GM12865 (cell line): ENCODE results near the gene CREG1.

Experiments
- DNase-seq: peaks from one replicate; pipeline ENCODE4 v3.0.0; 2010; ENCODE audit warnings: low read depth
- H3K4me3 ChIP-seq: 2 replicates; pipeline ENCODE4 v1.5.1; 2011; ENCODE audit warnings: mild to moderate bottlenecking, low read depth, low read length, control low read depth
- CTCF ChIP-seq: IDR thresholded peaks from 2 replicates; pipeline ENCODE4 v1.5.1; 2011; ENCODE audit warnings: low read length, control low read depth, low read depth, inconsistent platforms; ENCODE audit not compliant: insufficient read depth; ENCODE audit errors: missing control alignments

The CREG1 gene

GRCh38 chr1:167592475-167592874 lies 38.9 kb upstream of the CREG1 start:
- DNase-seq, result no peak
- no peak for TF ChIP-seq CTCF
- no peak overlapping the region for H3K4me3 ChIP-seq

GRCh38 chr1:167588361-167588760 lies 34.8 kb upstream of the CREG1 start:
- no peak for TF ChIP-seq CTCF
- DNase-seq, result no peak
- H3K4me3 ChIP-seq, result no peak overlapping the region

- DNase-seq, result no peak
- H3K4me3 ChIP-seq, result no peak overlapping the region
- TF ChIP-seq CTCF, result no peak
These were observed 34.3 kb upstream of the CREG1 start for GRCh38 chr1:167587872-167588271.

GRCh38 chr1:167587342-167587741 lies 33.8 kb upstream of the CREG1 start:
- no peak for TF ChIP-seq CTCF
- no peak for DNase-seq
- H3K4me3 ChIP-seq, result no peak overlapping the region

GRCh38 chr1:167584581-167584980 lies 31.0 kb upstream of the CREG1 start:
- DNase-seq, result no peak
- no peak for TF ChIP-seq CTCF
- no peak overlapping the region for H3K4me3 ChIP-seq

- no peak for DNase-seq
- no peak for TF ChIP-seq CTCF
- H3K4me3 ChIP-seq, result no peak overlapping the region
These were observed 29.2 kb upstream of the CREG1 start for GRCh38 chr1:167582722-167583121.

GRCh38 chr1:167582064-167582463 lies 28.5 kb upstream of the CREG1 start:
- no peak for DNase-seq
- H3K4me3 ChIP-seq, result no peak overlapping the region
- TF ChIP-seq CTCF, result no peak
